Keratinocyte (primary cell): Measurements from ENCODE around the gene DDA1. TPM values are rescaled to one million over a fixed set of nuclear protein-coding genes. Genes with fewer than 3 reads are reported as not detected.

Experiments used
- DNase-seq: peaks from one replicate; pipeline ENCODE4 v3.0.0-alpha.2; 2011; ENCODE audit warnings: low read depth, missing footprints, low spot score
- FAIRE-seq: peaks from 2 replicates; lab custom pipeline; 2011; peaks lifted over from hg19 to GRCh38; lab: Jason Lieb, UNC
- H2AFZ ChIP-seq: 2 replicates; pipeline ENCODE4 v1.6.0; 2012; ENCODE audit warnings: low read length, control low read depth, inconsistent platforms; ENCODE audit not compliant: control insufficient read depth
- H3K27ac ChIP-seq: 2 replicates; pipeline ENCODE4 v1.5.1; 2011; ENCODE audit warnings: low read length; ENCODE audit not compliant: control insufficient read depth, insufficient read depth
- H3K27me3 ChIP-seq: 3 replicates; pipeline ENCODE4 v1.6.0; 2011; ENCODE audit warnings: low read length; ENCODE audit not compliant: control insufficient read depth, insufficient read depth; ENCODE audit errors: extremely low read depth
- H3K36me3 ChIP-seq, 2 experiments: 2 replicates in 1 of 2; 3 replicates in 1 of 2; pipeline ENCODE4 v1.5.1; 2011; ENCODE audit warnings: low read length in 2 of 2, mild to moderate bottlenecking in 1 of 2; ENCODE audit not compliant: control insufficient read depth in 2 of 2, insufficient read depth in 2 of 2; ENCODE audit errors: extremely low read depth in 1 of 2
- H3K4me1 ChIP-seq: 3 replicates; pipeline ENCODE4 v1.5.1; 2011; ENCODE audit warnings: low read length; ENCODE audit not compliant: control insufficient read depth, insufficient read depth; ENCODE audit errors: extremely low read depth
- H3K4me2 ChIP-seq: 3 replicates; pipeline ENCODE4 v1.6.0; 2011; ENCODE audit warnings: low read depth, low read length; ENCODE audit not compliant: control insufficient read depth, insufficient read depth; ENCODE audit errors: extremely low read depth
- H3K4me3 ChIP-seq, 3 experiments: fragments of 200-600 bp in 1 of 3; sonication (generic) in 1 of 3; 2 replicates in 2 of 3; 3 replicates in 1 of 3; pipeline ENCODE4 v1.5.1; 2011 to 2016; ENCODE audit warnings: low read length in 3 of 3, mild to moderate bottlenecking in 3 of 3, control low read depth in 2 of 3, inconsistent platforms in 1 of 3, low read depth in 1 of 3, mixed read lengths in 1 of 3, mixed run types in 1 of 3, moderate library complexity in 1 of 3; ENCODE audit not compliant: control insufficient read depth in 2 of 3, insufficient read depth in 2 of 3; ENCODE audit errors: extremely low read depth in 1 of 3
- H3K79me2 ChIP-seq: 2 replicates; pipeline ENCODE4 v1.6.0; 2012; ENCODE audit warnings: low read length; ENCODE audit not compliant: control insufficient read depth, insufficient read depth
- H3K9ac ChIP-seq: 3 replicates; pipeline ENCODE4 v1.6.0; 2011; ENCODE audit warnings: low read length; ENCODE audit not compliant: control insufficient read depth, insufficient read depth; ENCODE audit errors: extremely low read depth
- H3K9me1 ChIP-seq: 3 replicates; pipeline ENCODE4 v1.6.0; 2011; ENCODE audit warnings: low read length; ENCODE audit not compliant: control insufficient read depth, insufficient read depth; ENCODE audit errors: extremely low read depth
- H3K9me3 ChIP-seq: 2 replicates; pipeline ENCODE4 v1.5.1; 2012; ENCODE audit warnings: low read depth, low read length; ENCODE audit not compliant: control insufficient read depth
- H4K20me1 ChIP-seq: 3 replicates; pipeline ENCODE4 v1.6.0; 2011; ENCODE audit warnings: low read length; ENCODE audit not compliant: control insufficient read depth, insufficient read depth; ENCODE audit errors: extremely low read depth
- EZH2 ChIP-seq: IDR thresholded peaks from one replicate; pipeline ENCODE4 v1.6.1; 2012; ENCODE audit warnings: inconsistent platforms, mild to moderate bottlenecking, low read length, moderate library complexity
- dilution Hi-C: fragments of 300-500 bp; cut with MboI; formaldehyde crosslinking; loops from one replicate; pipeline ENCODE4 v1.7.0; 2020; ENCODE audit warnings: low sequenced_read_pairs; ENCODE audit not compliant: extremely low pct_ligation_motif_present
- polyA plus RNA-seq, 5 experiments: library from polyadenylated mRNA; depleted of rRNA in 3 of 5; stranded (reverse) in 3 of 5; stranded (forward) in 1 of 5; unstranded in 1 of 5; fragments of >200 nt; gene quantifications; 1 replicate in 1 of 5; 2 replicates in 3 of 5; 3 replicates in 1 of 5; pipeline versions ENCODE4 v1.2.1 to v1.2.3, GENCODE V29; 2011 to 2012; ENCODE audit warnings: missing spikeins in 2 of 5, low read depth in 1 of 5, low replicate concordance in 1 of 5
- TF ChIP-seq, protein P1 (sequence below), 3 experiments: IDR thresholded peaks in 1 of 3; conservative IDR thresholded peaks in 1 of 3; optimal IDR thresholded peaks in 1 of 3; 2 replicates in 2 of 3; 3 replicates in 1 of 3; pipeline versions ENCODE3 to v1.5.1; 2011; ENCODE audit warnings: low read length in 3 of 3, mild to moderate bottlenecking in 3 of 3, moderate library complexity in 2 of 3, control low read depth in 1 of 3, inconsistent platforms in 1 of 3; ENCODE audit not compliant: insufficient read depth in 2 of 3; ENCODE audit errors: extremely low read depth in 1 of 3

Gene DDA1
- polyA plus RNA-seq, 1 donor (not counting 4 experiments of a cell fraction or from before 2014, with no cell fraction given), result 59.4 TPM

DNA sequence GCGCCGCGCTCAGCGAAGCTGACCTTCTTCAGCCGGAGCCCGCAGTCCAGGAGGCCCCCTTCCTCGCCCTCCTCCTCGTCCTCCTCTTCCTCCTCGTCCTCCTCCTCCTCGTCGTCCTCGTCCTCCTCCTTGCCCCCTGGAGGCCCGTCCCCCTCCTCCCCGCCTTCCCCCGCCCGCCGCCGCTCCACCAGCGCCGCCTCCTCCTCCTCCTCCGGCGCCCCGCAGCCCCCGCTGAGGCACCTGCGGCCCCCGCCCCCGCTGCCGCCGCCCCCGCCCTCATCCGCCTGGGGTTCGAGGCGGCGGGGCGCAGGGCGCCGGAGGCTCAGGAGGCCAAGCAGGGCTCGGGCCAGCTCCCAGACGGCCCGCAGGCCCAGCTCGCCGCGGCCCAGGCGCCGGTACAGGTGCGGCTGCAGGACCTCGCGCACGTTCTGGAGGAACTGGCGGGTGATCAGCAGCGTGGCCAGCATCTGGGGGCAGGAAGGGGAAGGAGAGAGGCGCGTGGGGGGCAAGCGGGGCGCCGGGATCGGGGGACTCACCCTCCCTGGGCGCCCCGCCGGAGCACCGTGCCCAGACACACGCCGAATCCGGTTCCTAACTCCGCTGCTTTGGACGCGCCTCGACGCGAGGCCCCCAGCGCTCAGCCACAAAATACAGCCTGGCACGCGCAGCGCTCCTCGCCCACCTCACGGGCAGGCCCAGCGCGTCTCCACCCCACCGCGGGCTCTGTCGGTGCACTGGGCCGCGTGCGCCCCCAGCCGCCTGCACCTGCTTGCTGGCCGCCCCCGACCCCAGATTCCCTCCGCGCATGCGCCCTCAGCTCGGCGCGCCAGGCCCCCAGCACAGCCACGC is 19.4 kb downstream of the DDA1 start:
- DNase-seq (no peak), FAIRE-seq (no peak)
- Histone ChIP-seq H3K36me3 (no peaks in the 10 kb centered on the region), H3K4me3 (peak overlapping the region; percentile 22 to 59 (median 58)), H3K27me3 (peaks cover 25% of the 10 kb centered on the region), H3K4me1 (peaks cover 15% of the 10 kb centered on the region), H3K79me2 (no peaks in the 10 kb centered on the region), H3K9me3 (no peaks in the 10 kb centered on the region), H3K27ac (no peak overlapping the region), H2AFZ (peak overlapping the region; percentile 36), H4K20me1 (no peaks in the 10 kb centered on the region), H3K9ac (peak overlapping the region; percentile 52), H3K9me1 (no peaks in the 10 kb centered on the region), H3K4me2 (peak overlapping the region; percentile 74)
- TF ChIP-seq, protein P1, sequence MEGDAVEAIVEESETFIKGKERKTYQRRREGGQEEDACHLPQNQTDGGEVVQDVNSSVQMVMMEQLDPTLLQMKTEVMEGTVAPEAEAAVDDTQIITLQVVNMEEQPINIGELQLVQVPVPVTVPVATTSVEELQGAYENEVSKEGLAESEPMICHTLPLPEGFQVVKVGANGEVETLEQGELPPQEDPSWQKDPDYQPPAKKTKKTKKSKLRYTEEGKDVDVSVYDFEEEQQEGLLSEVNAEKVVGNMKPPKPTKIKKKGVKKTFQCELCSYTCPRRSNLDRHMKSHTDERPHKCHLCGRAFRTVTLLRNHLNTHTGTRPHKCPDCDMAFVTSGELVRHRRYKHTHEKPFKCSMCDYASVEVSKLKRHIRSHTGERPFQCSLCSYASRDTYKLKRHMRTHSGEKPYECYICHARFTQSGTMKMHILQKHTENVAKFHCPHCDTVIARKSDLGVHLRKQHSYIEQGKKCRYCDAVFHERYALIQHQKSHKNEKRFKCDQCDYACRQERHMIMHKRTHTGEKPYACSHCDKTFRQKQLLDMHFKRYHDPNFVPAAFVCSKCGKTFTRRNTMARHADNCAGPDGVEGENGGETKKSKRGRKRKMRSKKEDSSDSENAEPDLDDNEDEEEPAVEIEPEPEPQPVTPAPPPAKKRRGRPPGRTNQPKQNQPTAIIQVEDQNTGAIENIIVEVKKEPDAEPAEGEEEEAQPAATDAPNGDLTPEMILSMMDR (optimal IDR thresholded peaks at IDR 0.05 in 1 of 3, IDR thresholded peaks at IDR 0.05 in 1 of 3, conservative IDR thresholded peaks at IDR 0.05 in 1 of 3; ENCODE audit: extremely low read depth in 1 of 3, insufficient read depth in 2 of 3, low read length in 3 of 3), result peak in 1 of 3 experiments; percentile 4
- no peak for TF ChIP-seq EZH2
- dilution Hi-C loops, result no loop called here

DNA sequence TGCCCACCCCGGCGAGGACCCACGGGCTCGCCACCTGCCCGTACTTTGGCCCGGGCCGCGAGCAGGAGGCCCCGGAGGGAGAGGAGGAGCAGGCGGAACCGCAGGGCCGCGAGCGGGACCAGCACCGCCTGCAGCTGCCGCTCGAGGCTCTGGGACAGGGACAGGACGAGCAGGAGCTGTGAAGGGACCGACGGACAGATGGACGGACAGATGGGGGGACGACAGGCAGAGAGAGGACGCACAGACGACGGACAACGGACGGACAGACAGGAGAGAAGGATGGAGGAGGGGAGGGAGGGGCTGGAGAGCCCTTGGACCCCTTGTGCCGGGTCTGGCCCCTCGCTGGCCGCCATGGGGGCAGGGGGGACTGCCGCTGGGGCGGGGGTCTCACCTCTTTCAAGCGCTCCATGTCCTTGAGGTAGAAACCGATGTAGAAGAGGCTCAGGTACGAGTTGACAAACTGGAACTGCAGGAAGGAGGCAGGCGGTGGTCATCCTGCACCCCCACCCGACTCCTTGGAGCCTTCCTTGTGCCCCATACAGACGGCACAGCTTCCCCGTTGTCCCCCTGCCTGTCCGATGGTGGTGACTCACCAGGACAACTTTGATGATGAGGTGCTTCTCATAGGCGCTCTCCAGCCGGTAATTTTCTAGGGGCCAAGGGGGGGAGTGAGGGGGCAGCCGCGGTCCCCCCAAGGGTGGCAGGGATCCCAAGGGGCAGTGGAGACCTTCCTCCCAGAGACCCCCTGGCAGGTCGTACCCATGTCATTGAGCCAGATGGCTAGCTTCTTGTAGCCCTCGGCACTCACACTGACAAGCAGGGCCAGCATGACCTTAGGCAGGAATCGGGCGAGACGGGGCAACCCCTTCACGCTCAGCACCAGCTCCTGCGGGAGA is 20.3 kb downstream of the DDA1 start:
- peak overlapping the region; percentile 31 for H3K4me2 ChIP-seq
- no peak overlapping the region for H2AFZ ChIP-seq
- TF ChIP-seq EZH2, result peak; percentile 80
- TF ChIP-seq, protein P1 (optimal IDR thresholded peaks at IDR 0.05 in 1 of 3, IDR thresholded peaks at IDR 0.05 in 1 of 3, conservative IDR thresholded peaks at IDR 0.05 in 1 of 3; ENCODE audit: extremely low read depth in 1 of 3, insufficient read depth in 2 of 3, low read length in 3 of 3), result no peak
- H3K36me3 ChIP-seq, result no peaks in the 10 kb centered on the region
- peaks cover 25% of the 10 kb centered on the region for H3K27me3 ChIP-seq
- no peak for FAIRE-seq
- no peaks in the 10 kb centered on the region for H3K79me2 ChIP-seq
- H3K4me1 ChIP-seq, result peaks cover 20% of the 10 kb centered on the region
- H3K9ac ChIP-seq, result no peak overlapping the region
- dilution Hi-C loops, result no loop called here
- no peak for DNase-seq
- no peak overlapping the region for H3K27ac ChIP-seq
- H3K9me1 ChIP-seq, result no peaks in the 10 kb centered on the region
- H4K20me1 ChIP-seq, result no peaks in the 10 kb centered on the region
- no peaks in the 10 kb centered on the region for H3K9me3 ChIP-seq
- H3K4me3 ChIP-seq, result no peak overlapping the region
